ENCODE data around the gene MTHFD1L. TPM values are rescaled to one million over a fixed set of nuclear protein-coding genes. Genes with fewer than 3 reads are reported as not detected.

Gene MTHFD1L
- polyA plus RNA-seq, 3 donors, result 0.25 to 1.3 (median 0.39) TPM

DNA sequence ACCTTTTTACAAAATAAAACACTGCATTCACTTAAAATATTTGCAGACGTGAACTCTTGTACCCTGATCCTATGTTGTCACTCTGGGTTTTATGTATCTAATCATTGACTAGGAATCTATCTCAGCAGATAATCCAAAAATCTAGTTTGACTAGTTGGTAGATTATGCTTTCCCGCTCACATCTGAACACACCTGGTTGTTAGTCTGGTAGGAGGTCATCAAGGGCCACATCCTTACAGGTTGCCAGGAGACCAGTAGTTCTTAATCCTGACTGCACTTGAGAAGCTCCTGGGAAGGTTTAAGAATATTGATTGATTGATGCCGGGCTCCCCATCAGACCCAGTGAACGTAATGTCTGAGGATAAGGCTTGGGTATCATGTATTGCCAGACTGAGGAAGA lies 104.4 kb downstream of the MTHFD1L start:
- H3K4me1 ChIP-seq (ENCODE audit: control insufficient read depth in 1 of 2, insufficient read depth in 2 of 2, low read length in 2 of 2), result no peaks in the 10 kb centered on the region
- no peaks in the 10 kb centered on the region for H3K27me3 Mint-ChIP-seq (ENCODE audit: low read depth in 3 of 3)
- peaks cover 7 to 12% of the 10 kb centered on the region in 2 donors for H3K36me3 Mint-ChIP-seq
- no peak for DNase-seq
- no peak overlapping the region for H3K4me3 Mint-ChIP-seq
- no peak overlapping the region for H3K27ac ChIP-seq (ENCODE audit: low read depth in 1 of 2, low read length in 2 of 2)
- no peak overlapping the region for H3K27ac Mint-ChIP-seq
- no peak overlapping the region for H3K4me2 ChIP-seq (replicated peaks; ENCODE audit: extremely low read depth, low read length, poor library complexity, severe bottlenecking)
- H3K36me3 ChIP-seq (replicated peaks in 1 of 2; ENCODE audit: control insufficient read depth in 1 of 2, insufficient read depth in 2 of 2, low read length in 2 of 2), result peaks cover 0 to 7% of the 10 kb centered on the region in 2 donors
- H3K4me3 ChIP-seq (replicated peaks in 1 of 3; ENCODE audit: low read depth in 2 of 3, low read length in 3 of 3), result no peak overlapping the region
- peaks cover 0 to 3% (median 0%) of the 10 kb centered on the region in 7 donors for H3K9me3 Mint-ChIP-seq
- 96% methylated on average over 3 of the region's 4 CpGs for WGBS (ENCODE audit: insufficient coverage)
- H3K9me3 ChIP-seq (replicated peaks in 1 of 2; ENCODE audit: control insufficient read depth in 1 of 2, insufficient read depth in 1 of 2, low read length in 2 of 2), result no peaks in the 10 kb centered on the region
- H3K4me1 Mint-ChIP-seq, result peaks cover 4% of the 10 kb centered on the region
- H3K79me2 ChIP-seq (ENCODE audit: insufficient read depth, low read length), result no peaks in the 10 kb centered on the region
- H4K20me1 ChIP-seq (ENCODE audit: insufficient read depth, low read length), result no peaks in the 10 kb centered on the region
- H3K9ac ChIP-seq (ENCODE audit: insufficient read depth, low read length, poor library complexity, severe bottlenecking), result no peak overlapping the region
- intact Hi-C loops (cut with micrococcal nuclease), result no loop called here
- no peak for TF ChIP-seq CTCF (IDR thresholded peaks at IDR 0.05)
- H3K27me3 ChIP-seq (ENCODE audit: control insufficient read depth in 2 of 2, insufficient read depth in 2 of 2, low read length in 2 of 2), result no peaks in the 10 kb centered on the region
- no peak overlapping the region for H2AFZ ChIP-seq (ENCODE audit: insufficient read depth, low read depth, low read length, poor library complexity, severe bottlenecking)

DNA sequence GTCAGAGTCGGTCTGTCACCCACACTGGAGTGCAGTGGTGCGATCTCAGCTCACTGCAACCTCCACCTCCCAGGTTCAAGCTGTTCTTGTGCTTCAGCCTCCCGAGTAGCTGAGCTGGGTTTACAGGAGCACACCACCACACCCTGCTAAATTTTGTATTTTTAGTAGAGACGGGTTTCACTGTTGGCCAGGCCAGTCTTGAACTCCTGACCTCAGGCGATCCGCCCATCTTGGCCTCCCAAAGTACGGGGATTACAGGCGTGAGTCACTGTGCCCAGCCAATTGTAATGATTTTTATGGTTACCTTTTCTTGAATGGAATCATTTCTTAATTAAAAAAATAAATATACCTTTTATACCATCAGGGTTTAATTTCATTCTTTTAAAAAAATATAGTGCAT lies 105.7 kb downstream of the MTHFD1L start:
- Histone ChIP-seq H4K20me1 (ENCODE audit: insufficient read depth, low read length) (no peaks in the 10 kb centered on the region), H3K27ac (ENCODE audit: low read depth in 1 of 2, low read length in 2 of 2) (no peak overlapping the region), H2AFZ (ENCODE audit: insufficient read depth, low read depth, low read length, poor library complexity, severe bottlenecking) (no peak overlapping the region), H3K4me2 (replicated peaks; ENCODE audit: extremely low read depth, low read length, poor library complexity, severe bottlenecking) (no peak overlapping the region), H3K4me3 (replicated peaks in 1 of 3; ENCODE audit: low read depth in 2 of 3, low read length in 3 of 3) (no peak overlapping the region), H3K4me1 (ENCODE audit: control insufficient read depth in 1 of 2, insufficient read depth in 2 of 2, low read length in 2 of 2) (no peaks in the 10 kb centered on the region), H3K36me3 (replicated peaks in 1 of 2; ENCODE audit: control insufficient read depth in 1 of 2, insufficient read depth in 2 of 2, low read length in 2 of 2) (peaks cover 0 to 7% of the 10 kb centered on the region in 2 donors), H3K79me2 (ENCODE audit: insufficient read depth, low read length) (no peaks in the 10 kb centered on the region), H3K27me3 (ENCODE audit: control insufficient read depth in 2 of 2, insufficient read depth in 2 of 2, low read length in 2 of 2) (no peaks in the 10 kb centered on the region), H3K9ac (ENCODE audit: insufficient read depth, low read length, poor library complexity, severe bottlenecking) (no peak overlapping the region), H3K9me3 (replicated peaks in 1 of 2; ENCODE audit: control insufficient read depth in 1 of 2, insufficient read depth in 1 of 2, low read length in 2 of 2) (no peaks in the 10 kb centered on the region)
- Mint-ChIP-seq H3K27me3 (ENCODE audit: low read depth in 3 of 3) (no peaks in the 10 kb centered on the region), H3K4me1 (peaks cover under 1% of the 10 kb centered on the region), H3K36me3 (peaks cover 7 to 10% of the 10 kb centered on the region in 2 donors), H3K27ac (no peak overlapping the region), H3K4me3 (no peak overlapping the region), H3K9me3 (peaks cover 0 to 3% (median 0%) of the 10 kb centered on the region in 7 donors)
- no peak for TF ChIP-seq CTCF (IDR thresholded peaks at IDR 0.05)
- WGBS (ENCODE audit: insufficient coverage), result no CpG with 5 or more reads among the region's 8 CpGs
- intact Hi-C loops (cut with micrococcal nuclease), result no loop called here
- no peak for DNase-seq

Data from CD14-positive monocyte (primary cell).